ENCODE data around the gene SLC35G6. TPM values are rescaled to one million over a fixed set of nuclear protein-coding genes. Genes with fewer than 3 reads are reported as not detected.
A peak's percentile ranks its signal among the peaks of the same experiment; 100 is the strongest.
"Not testable (repeated sequence)": the region's sequence is repeated elsewhere in the genome, so short reads cannot be mapped to it uniquely, and the experiment has no call there.

SLC35G6 gene
- total RNA-seq, 4 donors from 2014 or later: not detected

GRCh38 chr17:7476494-7476893, 4.8 kb upstream of the SLC35G6 start:
- TF ChIP-seq, protein P1, sequence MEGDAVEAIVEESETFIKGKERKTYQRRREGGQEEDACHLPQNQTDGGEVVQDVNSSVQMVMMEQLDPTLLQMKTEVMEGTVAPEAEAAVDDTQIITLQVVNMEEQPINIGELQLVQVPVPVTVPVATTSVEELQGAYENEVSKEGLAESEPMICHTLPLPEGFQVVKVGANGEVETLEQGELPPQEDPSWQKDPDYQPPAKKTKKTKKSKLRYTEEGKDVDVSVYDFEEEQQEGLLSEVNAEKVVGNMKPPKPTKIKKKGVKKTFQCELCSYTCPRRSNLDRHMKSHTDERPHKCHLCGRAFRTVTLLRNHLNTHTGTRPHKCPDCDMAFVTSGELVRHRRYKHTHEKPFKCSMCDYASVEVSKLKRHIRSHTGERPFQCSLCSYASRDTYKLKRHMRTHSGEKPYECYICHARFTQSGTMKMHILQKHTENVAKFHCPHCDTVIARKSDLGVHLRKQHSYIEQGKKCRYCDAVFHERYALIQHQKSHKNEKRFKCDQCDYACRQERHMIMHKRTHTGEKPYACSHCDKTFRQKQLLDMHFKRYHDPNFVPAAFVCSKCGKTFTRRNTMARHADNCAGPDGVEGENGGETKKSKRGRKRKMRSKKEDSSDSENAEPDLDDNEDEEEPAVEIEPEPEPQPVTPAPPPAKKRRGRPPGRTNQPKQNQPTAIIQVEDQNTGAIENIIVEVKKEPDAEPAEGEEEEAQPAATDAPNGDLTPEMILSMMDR (IDR thresholded peaks at IDR 0.05): no peak
- DNase-seq (ENCODE audit: low spot score) (no peak), ATAC-seq (ENCODE audit: low FRiP score) (no peak)

DNA sequence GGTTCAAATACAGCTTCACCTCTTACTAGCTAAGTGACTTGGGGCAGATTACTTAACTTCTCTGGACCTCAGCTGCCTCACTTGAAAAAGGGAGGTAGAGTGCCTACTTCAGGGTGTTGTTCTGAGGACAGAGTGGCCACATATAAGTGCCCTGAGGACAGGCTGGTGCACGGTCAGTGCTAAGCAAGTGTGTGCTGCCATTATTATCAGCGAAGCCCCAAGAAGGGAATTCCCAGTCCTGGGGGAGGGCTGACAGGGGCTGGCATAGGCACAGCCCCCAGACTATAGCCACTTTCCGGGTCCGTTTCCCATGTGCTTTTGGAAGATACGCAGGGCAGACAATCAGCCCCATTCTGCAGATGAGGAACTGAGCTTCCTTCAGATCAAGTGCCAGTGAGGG, 4.3 kb upstream of the SLC35G6 start:
- ATAC-seq (ENCODE audit: low FRiP score) (no peak), DNase-seq (ENCODE audit: low spot score) (no peak)
- TF ChIP-seq, protein P1 (IDR thresholded peaks at IDR 0.05): no peak

DNA sequence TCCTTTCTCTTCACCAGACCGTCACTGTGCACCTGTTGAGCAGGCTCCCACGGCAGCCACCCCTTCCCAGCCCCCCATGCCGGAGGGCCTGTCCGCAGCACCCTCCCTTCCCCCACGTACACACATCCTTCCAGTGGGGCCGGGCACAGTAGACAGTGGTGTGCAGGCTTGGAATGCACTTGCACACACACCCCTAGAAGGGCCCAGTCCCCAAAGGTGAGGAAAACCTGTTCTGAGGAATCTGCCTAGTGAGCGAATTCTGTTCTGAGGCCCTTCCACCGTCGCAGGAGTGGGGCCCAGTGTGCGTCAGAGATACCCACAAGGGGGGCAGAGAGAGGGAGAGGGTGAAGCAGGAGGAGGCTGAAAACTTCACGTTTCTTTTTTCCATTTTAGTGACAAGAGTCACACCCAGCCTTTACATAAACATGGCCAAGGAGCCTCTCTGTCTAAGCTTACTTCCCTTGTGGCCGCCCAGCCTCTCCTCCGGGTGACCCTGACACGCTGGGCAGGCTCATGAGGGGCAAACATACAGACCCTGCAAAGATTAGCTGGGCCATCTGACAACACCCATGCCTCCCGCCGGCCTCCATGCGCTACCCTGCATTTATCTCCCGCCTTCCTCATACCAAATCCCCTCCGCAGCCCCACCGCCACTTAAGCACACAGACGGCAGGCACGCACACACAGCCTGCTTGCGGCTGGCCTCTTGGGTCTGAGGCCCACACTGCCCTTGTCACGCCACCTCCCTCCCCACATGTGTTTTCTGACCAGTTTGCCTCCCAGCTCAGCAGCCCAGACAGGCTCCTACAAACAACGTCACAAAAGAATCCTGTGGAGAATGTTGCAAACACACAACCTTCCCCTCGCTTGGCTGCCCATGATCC, 3.6 kb upstream of the SLC35G6 start:
- TF ChIP-seq, protein P1 (IDR thresholded peaks at IDR 0.05): no peak
- DNase-seq (ENCODE audit: low spot score) (no peak), ATAC-seq (ENCODE audit: low FRiP score) (no peak)

DNA sequence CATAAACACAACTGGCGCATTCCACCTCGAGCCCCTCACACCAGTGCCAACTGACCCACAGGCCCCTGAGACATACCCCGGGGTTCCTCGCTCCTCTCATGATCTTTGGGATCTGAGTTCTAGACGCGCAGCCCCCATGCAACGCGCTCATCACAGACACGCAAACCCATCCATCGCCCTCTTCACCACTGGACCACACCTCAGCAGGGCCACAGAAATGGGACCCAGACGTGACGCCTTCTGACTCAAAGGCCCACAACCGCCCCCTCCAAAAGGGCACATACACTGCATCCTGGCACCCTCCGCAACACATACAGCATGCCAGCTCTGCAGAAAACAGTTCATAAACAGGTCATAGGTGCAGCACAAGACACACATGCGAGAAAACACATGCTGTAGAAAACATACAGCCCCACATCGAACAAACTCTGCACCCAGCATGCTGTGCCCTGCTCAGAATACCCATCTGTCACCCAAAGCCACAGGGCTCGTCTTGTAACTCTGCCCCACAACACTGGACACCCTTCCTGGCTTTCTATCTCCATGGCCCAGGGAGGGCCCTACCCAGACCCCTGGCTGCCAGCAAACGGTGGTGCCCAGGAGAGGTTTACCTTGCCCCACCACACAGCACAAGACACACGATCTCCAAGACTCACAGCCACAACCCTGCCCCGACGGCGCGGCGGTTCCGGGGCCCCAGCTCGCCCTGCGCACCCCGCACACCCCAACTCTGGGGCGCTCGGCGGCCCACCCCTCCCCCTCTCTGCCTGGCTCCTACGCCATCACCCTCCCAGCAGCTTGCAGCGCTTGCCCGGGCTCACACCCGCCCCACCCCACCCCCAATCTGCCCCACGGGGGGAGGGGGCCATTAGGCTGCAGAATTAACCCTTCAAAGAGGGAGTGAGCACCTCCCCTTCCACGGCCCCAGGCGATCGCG, 2.7 kb upstream of the SLC35G6 start:
- TF ChIP-seq, protein P1 (IDR thresholded peaks at IDR 0.05): no peak
- DNase-seq (ENCODE audit: low spot score) (no peak), ATAC-seq (ENCODE audit: low FRiP score) (peak; percentile 5)

GRCh38 chr17:7479213-7480088, 1.8 kb upstream of the SLC35G6 start, which contains the start of gene ZBTB4:
TSS of gene ZBTB4 (minus strand) at chr17:7479631. CDS start at chr17:7466801, 12,830 bp downstream.
- TF ChIP-seq, protein P1 (IDR thresholded peaks at IDR 0.05): no peak
- ATAC-seq (ENCODE audit: low FRiP score) (peak; percentile 6), DNase-seq (ENCODE audit: low spot score) (no peak)

DNA sequence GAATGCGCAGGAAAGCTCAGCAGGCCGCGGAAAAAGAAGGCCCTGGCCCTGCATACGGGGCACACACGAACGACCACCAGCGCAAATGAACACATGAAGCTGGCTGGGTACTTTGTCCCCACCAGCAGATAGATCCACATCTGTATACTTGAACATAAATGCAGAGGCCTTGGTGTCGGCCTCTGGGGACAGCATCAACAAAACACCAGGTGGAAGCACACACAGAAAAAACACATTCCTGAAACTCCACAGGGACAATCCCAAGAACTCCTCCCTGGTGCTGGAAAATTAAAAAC, 1.2 kb upstream of the SLC35G6 start:
- ATAC-seq (ENCODE audit: low FRiP score) (no peak), DNase-seq (ENCODE audit: low spot score) (no peak)
- TF ChIP-seq, protein P1 (IDR thresholded peaks at IDR 0.05): no peak

GRCh38 chr17:7481842-7482741, 846 bp downstream of the SLC35G6 start:
- DNase-seq (ENCODE audit: low spot score); ATAC-seq (ENCODE audit: low FRiP score): not testable (repeated sequence)

DNA sequence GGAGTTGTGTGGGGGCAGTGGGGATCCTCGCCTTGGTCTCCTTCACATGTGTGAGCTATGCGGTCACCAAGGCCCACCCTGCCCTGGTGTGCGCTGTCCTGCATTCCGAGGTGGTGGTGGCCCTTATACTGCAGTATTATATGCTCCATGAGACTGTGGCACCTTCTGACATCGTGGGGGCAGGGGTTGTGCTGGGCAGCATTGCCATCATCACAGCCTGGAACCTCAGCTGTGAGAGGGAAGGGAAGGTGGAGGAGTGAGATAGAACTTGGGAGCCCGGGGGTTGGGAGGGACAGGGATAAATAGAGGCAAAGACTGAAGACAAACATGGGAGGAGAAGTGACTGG, 1.5 kb downstream of the SLC35G6 start:
- not testable (repeated sequence) for DNase-seq (ENCODE audit: low spot score)

More for the DNA sequence above, 1.5 kb downstream of the SLC35G6 start:
- not testable (repeated sequence) for ATAC-seq (ENCODE audit: low FRiP score)

Measured in omental fat pad (tissue), 4 donors.